ENCODE results near the gene ZBTB17. TPM values are rescaled to one million over a fixed set of nuclear protein-coding genes. Genes with fewer than 3 reads are reported as not detected.
"Not testable (repeated sequence)": the region's sequence is repeated elsewhere in the genome, so short reads cannot be mapped to it uniquely, and the experiment has no call there.

The ZBTB17 gene
- total RNA-seq, 2 donors from 2014 or later, result 14.8 to 27.5 TPM

DNA sequence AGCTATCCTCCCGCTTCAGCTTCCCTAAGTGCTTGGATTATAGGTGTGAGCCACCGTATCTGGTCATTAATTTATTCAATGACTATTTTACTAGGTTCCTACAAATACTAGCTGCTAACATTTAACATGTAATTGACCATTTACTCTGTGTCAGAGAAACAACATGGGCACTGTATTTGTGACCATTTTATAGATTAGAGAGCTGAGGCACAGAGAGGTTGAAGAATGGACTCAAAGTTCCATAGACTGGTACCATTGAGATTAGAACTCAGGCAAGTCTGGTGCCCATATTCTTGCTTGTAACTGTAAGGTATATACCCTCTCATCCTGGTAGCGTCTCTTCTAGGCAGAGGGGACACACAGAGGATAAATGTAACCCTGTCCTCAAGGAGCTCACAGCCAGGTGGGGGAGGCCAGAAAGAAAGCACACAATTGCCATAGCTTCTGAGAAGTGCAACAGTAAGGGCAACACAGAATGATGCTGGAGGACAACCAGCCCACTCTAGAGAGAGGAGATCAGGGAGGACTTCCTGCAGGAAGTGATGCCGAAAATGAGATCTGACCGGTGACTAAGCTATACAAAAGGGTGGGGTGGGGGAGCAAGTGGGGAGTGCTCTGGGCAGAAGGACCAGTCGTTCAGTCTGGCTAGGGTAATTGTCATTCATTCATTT, 31.9 kb upstream of the ZBTB17 start:
- Histone ChIP-seq H3K4me1 (peaks cover 0 to 7% of the 10 kb centered on the region in 2 donors), H3K27me3 (no peaks in the 10 kb centered on the region), H3K9me3 (no peaks in the 10 kb centered on the region), H3K4me3 (no peak overlapping the region), H3K36me3 (no peaks in the 10 kb centered on the region), H3K27ac (no peak overlapping the region)
- DNase-seq (ENCODE audit: low spot score), result no peak
- TF ChIP-seq, protein P1, sequence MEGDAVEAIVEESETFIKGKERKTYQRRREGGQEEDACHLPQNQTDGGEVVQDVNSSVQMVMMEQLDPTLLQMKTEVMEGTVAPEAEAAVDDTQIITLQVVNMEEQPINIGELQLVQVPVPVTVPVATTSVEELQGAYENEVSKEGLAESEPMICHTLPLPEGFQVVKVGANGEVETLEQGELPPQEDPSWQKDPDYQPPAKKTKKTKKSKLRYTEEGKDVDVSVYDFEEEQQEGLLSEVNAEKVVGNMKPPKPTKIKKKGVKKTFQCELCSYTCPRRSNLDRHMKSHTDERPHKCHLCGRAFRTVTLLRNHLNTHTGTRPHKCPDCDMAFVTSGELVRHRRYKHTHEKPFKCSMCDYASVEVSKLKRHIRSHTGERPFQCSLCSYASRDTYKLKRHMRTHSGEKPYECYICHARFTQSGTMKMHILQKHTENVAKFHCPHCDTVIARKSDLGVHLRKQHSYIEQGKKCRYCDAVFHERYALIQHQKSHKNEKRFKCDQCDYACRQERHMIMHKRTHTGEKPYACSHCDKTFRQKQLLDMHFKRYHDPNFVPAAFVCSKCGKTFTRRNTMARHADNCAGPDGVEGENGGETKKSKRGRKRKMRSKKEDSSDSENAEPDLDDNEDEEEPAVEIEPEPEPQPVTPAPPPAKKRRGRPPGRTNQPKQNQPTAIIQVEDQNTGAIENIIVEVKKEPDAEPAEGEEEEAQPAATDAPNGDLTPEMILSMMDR (IDR thresholded peaks at IDR 0.05), result no peak

DNA sequence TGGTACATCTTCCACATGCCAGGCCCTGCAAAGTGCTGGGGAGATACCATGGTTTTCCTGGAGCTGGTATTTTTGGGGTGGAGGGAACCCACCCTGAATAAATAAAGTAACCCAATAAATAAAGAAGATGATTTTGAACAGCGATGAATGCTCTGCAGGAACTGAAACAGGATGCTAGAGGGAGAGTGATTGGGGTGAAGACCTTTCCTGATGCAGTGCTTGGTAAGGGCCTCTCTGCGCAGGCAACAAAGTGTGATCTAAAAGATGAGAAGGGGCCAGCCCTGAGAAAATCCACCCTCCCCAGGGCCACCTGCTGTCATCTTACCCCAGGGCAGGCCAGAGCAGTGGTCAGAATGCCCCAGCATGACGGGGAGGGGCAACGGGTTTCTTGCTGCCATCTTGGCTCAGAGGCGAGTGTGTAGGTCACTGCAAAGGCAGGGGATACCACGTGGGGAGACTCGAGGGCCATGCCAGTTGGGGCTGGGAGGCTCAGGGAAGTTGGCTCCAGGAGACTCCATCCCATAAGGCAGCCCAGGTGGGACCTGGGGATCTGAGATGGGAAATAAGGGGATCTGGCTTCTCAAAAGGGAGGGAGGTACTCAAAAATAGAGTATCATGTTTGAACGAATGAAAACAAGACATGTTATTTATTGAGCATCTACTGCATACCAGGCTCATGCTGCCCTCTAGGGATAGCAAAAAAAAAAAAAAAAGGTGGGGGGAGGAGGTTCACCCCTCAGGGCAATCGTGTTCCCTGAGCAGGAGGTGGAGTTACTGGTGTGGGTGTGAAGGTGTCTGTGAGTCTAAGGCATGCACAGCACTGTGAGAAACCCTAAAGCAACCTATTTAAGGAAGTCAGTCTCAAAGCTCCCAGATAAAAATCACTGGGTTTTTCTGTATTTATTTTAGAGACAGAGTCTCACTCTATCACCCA, 30.9 kb upstream of the ZBTB17 start:
- TF ChIP-seq, protein P1 (IDR thresholded peaks at IDR 0.05), result no peak
- no peaks in the 10 kb centered on the region for H3K4me1 ChIP-seq
- DNase-seq (ENCODE audit: low spot score), result no peak

DNA sequence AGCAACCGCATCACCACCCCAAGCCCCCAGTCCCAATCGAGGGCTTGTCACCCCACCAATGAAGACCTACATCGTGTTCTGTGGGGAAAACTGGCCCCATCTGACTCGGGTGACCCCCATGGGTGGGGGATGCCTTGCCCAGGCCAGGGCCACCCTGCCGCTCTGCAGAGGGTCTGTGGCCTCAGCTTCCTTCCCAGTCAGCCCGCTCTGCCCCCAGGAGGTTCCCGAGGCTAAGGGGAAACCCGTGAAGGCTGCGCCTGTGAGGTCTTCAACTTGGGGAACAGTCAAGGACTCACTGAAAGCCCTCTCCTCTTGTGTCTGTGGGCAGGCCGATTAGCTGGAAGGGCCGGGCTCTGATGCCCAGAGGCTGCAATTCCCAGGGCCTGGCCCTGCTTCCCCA, 30.1 kb upstream of the ZBTB17 start:
- no peak for DNase-seq (ENCODE audit: low spot score)
- Histone ChIP-seq H3K9me3 (no peaks in the 10 kb centered on the region), H3K27me3 (no peaks in the 10 kb centered on the region), H3K36me3 (no peaks in the 10 kb centered on the region), H3K4me1 (no peaks in the 10 kb centered on the region), H3K4me3 (no peak overlapping the region), H3K27ac (no peak overlapping the region)
- TF ChIP-seq, protein P1 (IDR thresholded peaks at IDR 0.05), result no peak

More for the DNA sequence above, 30.9 kb upstream of the ZBTB17 start:
- Histone ChIP-seq H3K4me3 (no peak overlapping the region), H3K27ac (no peak overlapping the region), H3K36me3 (no peaks in the 10 kb centered on the region), H3K27me3 (no peaks in the 10 kb centered on the region), H3K9me3 (no peaks in the 10 kb centered on the region)

DNA sequence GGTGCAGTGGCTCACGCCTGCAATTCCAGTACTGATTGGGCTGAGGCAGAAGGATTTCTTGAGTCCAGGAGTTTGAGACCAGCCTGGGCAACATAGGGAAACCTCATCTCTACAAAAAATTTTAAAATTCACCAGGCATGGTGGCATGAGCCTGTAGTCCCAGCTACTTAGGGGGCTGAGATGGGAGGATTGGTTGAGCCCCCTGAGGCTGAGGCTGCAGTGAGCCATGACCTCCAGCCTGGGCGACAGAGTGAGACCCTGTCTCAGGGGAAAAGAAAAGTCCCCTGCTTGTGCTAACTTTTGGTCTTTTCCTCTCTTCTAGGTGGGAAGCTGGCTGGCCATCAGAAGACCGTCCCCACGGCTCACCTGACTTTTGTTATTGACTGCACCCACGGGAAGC, 29.7 kb upstream of the ZBTB17 start:
- H3K9me3 ChIP-seq, result no peaks in the 10 kb centered on the region
- no peak overlapping the region for H3K27ac ChIP-seq
- no peaks in the 10 kb centered on the region for H3K27me3 ChIP-seq
- H3K36me3 ChIP-seq, result no peaks in the 10 kb centered on the region
- no peaks in the 10 kb centered on the region for H3K4me1 ChIP-seq
- no peak for DNase-seq (ENCODE audit: low spot score)
- H3K4me3 ChIP-seq, result no peak overlapping the region
- TF ChIP-seq, protein P1 (IDR thresholded peaks at IDR 0.05), result no peak

DNA sequence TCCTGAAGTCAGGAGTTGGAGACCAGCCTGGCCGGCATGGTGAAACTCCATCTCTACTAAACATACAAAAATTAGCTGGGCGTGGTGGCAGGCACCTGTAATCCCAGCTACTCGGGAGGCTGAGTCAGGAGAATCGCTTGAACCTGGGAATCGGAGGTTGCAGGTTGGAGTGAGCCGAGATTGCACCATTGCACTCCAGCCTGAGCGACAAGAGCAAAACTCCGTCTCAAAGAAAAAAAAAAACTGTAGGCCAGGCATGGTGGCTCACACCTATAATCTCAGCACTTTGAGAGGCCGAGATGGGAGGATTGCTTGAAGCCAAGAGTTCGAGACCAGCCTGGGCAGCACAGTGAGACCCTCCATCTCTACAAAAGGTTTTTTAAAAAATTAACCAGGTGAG, 25.4 kb upstream of the ZBTB17 start:
- H3K36me3 ChIP-seq; H3K4me1 ChIP-seq; H3K27me3 ChIP-seq; DNase-seq (ENCODE audit: low spot score); H3K27ac ChIP-seq; H3K4me3 ChIP-seq; H3K9me3 ChIP-seq: not testable (repeated sequence)

DNA sequence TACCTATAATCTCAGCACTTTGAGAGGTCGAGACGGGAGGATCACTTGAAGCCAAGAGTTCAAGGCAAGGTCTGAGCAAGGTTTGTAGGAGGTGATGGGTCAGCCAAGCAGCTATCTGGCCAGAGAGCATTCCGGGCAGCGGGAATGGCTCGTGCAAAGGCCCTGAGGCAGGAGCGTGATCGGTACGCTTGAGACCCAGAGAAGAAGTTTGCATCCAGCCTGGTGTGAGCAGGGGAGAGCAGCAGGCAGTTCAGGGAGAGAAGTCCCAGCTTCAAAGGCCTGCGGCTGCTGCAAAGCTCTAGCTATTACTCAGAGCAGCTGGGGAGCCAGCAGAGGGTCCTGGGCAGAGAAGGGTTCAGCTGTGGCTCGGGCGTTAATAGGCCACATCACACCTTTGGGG, 23.0 kb upstream of the ZBTB17 start:
- H3K4me3 ChIP-seq, result no peak overlapping the region
- H3K27ac ChIP-seq, result no peak overlapping the region
- H3K9me3 ChIP-seq, result no peaks in the 10 kb centered on the region
- H3K36me3 ChIP-seq, result no peaks in the 10 kb centered on the region
- no peak for DNase-seq (ENCODE audit: low spot score)
- no peaks in the 10 kb centered on the region for H3K27me3 ChIP-seq
- no peaks in the 10 kb centered on the region for H3K4me1 ChIP-seq
- TF ChIP-seq, protein P1 (IDR thresholded peaks at IDR 0.05), result no peak

Data from right atrium auricular region (tissue), 2 donors.